OCI-LY1 (cell line): ENCODE measurements around the gene EBLN1.

ENCODE experiments used
- H2AFZ ChIP-seq: fragments of 200-600 bp; sonication (generic), shearing (Covaris generic); 2 replicates; pipeline ENCODE4 v1.6.0; 2014; ENCODE audit warnings: antibody characterized with exemption, mild to moderate bottlenecking, low read length
- H3F3A ChIP-seq: fragments of 200-600 bp; sonication (generic), shearing (Covaris generic); 2 replicates; pipeline ENCODE4 v1.6.0; 2014; ENCODE audit warnings: mild to moderate bottlenecking, antibody characterized with exemption, low read length, moderate library complexity; ENCODE audit not compliant: insufficient read depth
- H3K27ac ChIP-seq: fragments of 200-600 bp; sonication (generic); 2 replicates; pipeline ENCODE4 v1.5.1; 2014; ENCODE audit warnings: low read length, mixed run types, mild to moderate bottlenecking, low read depth; ENCODE audit not compliant: poor library complexity, severe bottlenecking
- H3K27me3 ChIP-seq: fragments of 200-600 bp; sonication (generic); 2 replicates; pipeline ENCODE4 v1.6.0; 2014; ENCODE audit warnings: antibody characterized with exemption, mild to moderate bottlenecking, low read length, moderate library complexity; ENCODE audit not compliant: insufficient read depth
- H3K36me3 ChIP-seq: fragments of 200-600 bp; sonication (generic); 2 replicates; pipeline ENCODE4 v1.6.1; 2014; ENCODE audit warnings: mild to moderate bottlenecking, antibody characterized with exemption, low read length, moderate library complexity, mixed read lengths; ENCODE audit not compliant: insufficient read depth
- H3K4me1 ChIP-seq: fragments of 200-600 bp; sonication (generic); 2 replicates; pipeline ENCODE4 v1.5.1; 2014; ENCODE audit warnings: mild to moderate bottlenecking, low read length, moderate library complexity; ENCODE audit not compliant: insufficient read depth, severe bottlenecking
- H3K4me2 ChIP-seq: fragments of 200-600 bp; sonication (generic), shearing (Covaris generic); 2 replicates; pipeline ENCODE4 v1.6.1; 2014; ENCODE audit warnings: low read length
- H3K4me3 ChIP-seq: fragments of 200-600 bp; sonication (generic); 2 replicates; pipeline ENCODE4 v1.5.1; 2014; ENCODE audit warnings: low read length, low read depth, mild to moderate bottlenecking, mixed read lengths; ENCODE audit not compliant: poor library complexity, severe bottlenecking
- H3K79me2 ChIP-seq: fragments of 200-600 bp; shearing (Covaris generic); 2 replicates; pipeline ENCODE4 v1.6.1; 2016; ENCODE audit warnings: mixed run types, low read length, mixed read lengths; ENCODE audit not compliant: insufficient read depth
- H3K9ac ChIP-seq: fragments of 200-600 bp; sonication (generic), shearing (Covaris generic); 2 replicates; pipeline ENCODE4 v1.6.1; 2014; ENCODE audit warnings: mild to moderate bottlenecking, low read length, mixed read lengths
- H3K9me2 ChIP-seq: fragments of 200-600 bp; sonication (generic), shearing (Covaris generic); 2 replicates; pipeline ENCODE4 v1.6.1; 2014; ENCODE audit warnings: low read depth, mild to moderate bottlenecking, low read length, mixed read lengths
- H3K9me3 ChIP-seq: fragments of 200-600 bp; shearing (Covaris generic); 2 replicates; pipeline ENCODE4 v1.6.1; 2014; ENCODE audit warnings: low read length, mixed read lengths
- H4K20me1 ChIP-seq: fragments of 200-600 bp; sonication (generic), shearing (Covaris generic); 2 replicates; pipeline ENCODE4 v1.6.0; 2016; ENCODE audit warnings: mild to moderate bottlenecking, low read length; ENCODE audit not compliant: insufficient read depth
- CTCF ChIP-seq: fragments of 200-600 bp; sonication (generic), shearing (Covaris generic); IDR thresholded peaks from 2 replicates; pipeline ENCODE4 v1.5.1; 2017; ENCODE audit warnings: mild to moderate bottlenecking, antibody characterized with exemption, low read length, moderate library complexity, mixed read lengths
- EZH2 ChIP-seq: fragments of 200-600 bp; sonication (generic), shearing (Covaris generic); IDR thresholded peaks from 2 replicates; pipeline ENCODE4 v1.8.0; 2017; ENCODE audit warnings: borderline replicate concordance, mixed run types, mild to moderate bottlenecking, antibody characterized with exemption, low read length, moderate library complexity, mixed read lengths

Gene EBLN1

GRCh38 chr10:22217842-22218241 lies at the start of gene EBLN1:
EBLN1 (minus strand) TSS chr10:22218015; CDS start chr10:22209983, 8,032 bp downstream.
- H3K4me3 ChIP-seq: no peak within 1 kb of the TSS
- H3K4me2 ChIP-seq: no peak within 1 kb of the TSS
- no peak within 1 kb of the TSS for H3K9ac ChIP-seq
- H3K27me3 ChIP-seq: no peaks in the 10 kb centered on the region
- H3K9me3 ChIP-seq: no peaks in the 10 kb centered on the region
- no peaks in the 10 kb centered on the region for H3K36me3 ChIP-seq
- H3K79me2 ChIP-seq: no peaks in the 10 kb centered on the region
- no peaks in the 10 kb centered on the region for H3F3A ChIP-seq
- H4K20me1 ChIP-seq: no peaks in the 10 kb centered on the region
- no peaks in the 10 kb centered on the region for H3K4me1 ChIP-seq
- no peak within 1 kb of the TSS for H3K27ac ChIP-seq
- no peaks in the 10 kb centered on the region; the same call in 1 of the 2 replicates for H3K9me2 ChIP-seq
- TF ChIP-seq EZH2 (no peak), CTCF (no peak)
- no peak within 1 kb of the TSS for H2AFZ ChIP-seq

GRCh38 chr10:22265839-22266537 lies 48.2 kb upstream of the EBLN1 start:
- Histone ChIP-seq H3K79me2 (no peaks in the 10 kb centered on the region), H3K9ac (no peak overlapping the region), H3K36me3 (no peaks in the 10 kb centered on the region), H3K27ac (no peak overlapping the region), H2AFZ (no peak overlapping the region), H3K27me3 (no peaks in the 10 kb centered on the region; the same call in 1 of the 2 replicates), H3K4me1 (no peaks in the 10 kb centered on the region), H3K4me3 (no peak overlapping the region), H4K20me1 (no peaks in the 10 kb centered on the region), H3K9me3 (no peaks in the 10 kb centered on the region), H3F3A (no peaks in the 10 kb centered on the region), H3K9me2 (no peaks in the 10 kb centered on the region), H3K4me2 (no peak overlapping the region)
- TF ChIP-seq CTCF (no peak), EZH2 (no peak)

GRCh38 chr10:22263106-22263505 lies 45.3 kb upstream of the EBLN1 start:
- Histone ChIP-seq H3K79me2 (no peaks in the 10 kb centered on the region), H3K36me3 (no peaks in the 10 kb centered on the region), H3K9me2 (no peaks in the 10 kb centered on the region), H3K9me3 (no peaks in the 10 kb centered on the region), H3K27ac (no peak overlapping the region), H3K4me1 (no peaks in the 10 kb centered on the region), H2AFZ (no peak overlapping the region), H3K9ac (no peak overlapping the region), H3K4me3 (no peak overlapping the region), H3F3A (no peaks in the 10 kb centered on the region), H3K4me2 (no peak overlapping the region), H4K20me1 (no peaks in the 10 kb centered on the region), H3K27me3 (no peaks in the 10 kb centered on the region; the same call in 1 of the 2 replicates)
- TF ChIP-seq CTCF: no peak
